Measurements from ENCODE around the gene TAF1D.
"Not testable (repeated sequence)": the region's sequence is repeated elsewhere in the genome, so short reads cannot be mapped to it uniquely, and the experiment has no call there.

The TAF1D gene

GRCh38 chr11:93741094-93741881, at the start of gene TAF1D, which contains the start of gene C11orf54:
Gene TAF1D (minus strand): TSS chr11:93741495. CDS start chr11:93739304, 2,191 bp downstream.
Gene C11orf54 (plus strand): TSS chr11:93741672. CDS start chr11:93747394, 5,722 bp downstream.
- peak; percentile 98 for DNase-seq

GRCh38 chr11:93784935-93785360, 43.7 kb upstream of the TAF1D start:
- DNase-seq: peak; percentile 31

- DNase-seq: peak; percentile 96
These were observed 43.0 kb upstream of the TAF1D start, which contains the start of gene MED17 for GRCh38 chr11:93784145-93784934. Gene MED17 (plus strand): TSS chr11:93784282. CDS start chr11:93784514, 232 bp downstream.

GRCh38 chr11:93783765-93784144, 42.5 kb upstream of the TAF1D start:
- no peak for DNase-seq

GRCh38 chr11:93783362-93783761, 42.1 kb upstream of the TAF1D start:
- DNase-seq: no peak

- DNase-seq: peak; percentile 48
These were observed 34.0 kb upstream of the TAF1D start for GRCh38 chr11:93775289-93775688.

GRCh38 chr11:93774560-93774959, 33.3 kb upstream of the TAF1D start:
- not testable (repeated sequence) for DNase-seq

- DNase-seq: no peak
These were observed 32.4 kb upstream of the TAF1D start for GRCh38 chr11:93773601-93774200.

- DNase-seq: no peak
These were observed 31.8 kb upstream of the TAF1D start for GRCh38 chr11:93773045-93773477.

GRCh38 chr11:93772123-93772522, 30.8 kb upstream of the TAF1D start:
- no peak for DNase-seq

- DNase-seq: no peak
These were observed 28.9 kb upstream of the TAF1D start for GRCh38 chr11:93770160-93770559.

- no peak for DNase-seq
These were observed 25.7 kb upstream of the TAF1D start for GRCh38 chr11:93767018-93767417.

- DNase-seq: no peak
These were observed 25.2 kb upstream of the TAF1D start for GRCh38 chr11:93766504-93766903.

- DNase-seq: no peak
These were observed 24.3 kb upstream of the TAF1D start for GRCh38 chr11:93765551-93765950.

GRCh38 chr11:93761910-93762309, 20.6 kb upstream of the TAF1D start:
- no peak for DNase-seq

- DNase-seq: not testable (repeated sequence)
These were observed 17.8 kb upstream of the TAF1D start for GRCh38 chr11:93759123-93759522.

- DNase-seq: no peak
These were observed 16.9 kb upstream of the TAF1D start for GRCh38 chr11:93757924-93758865.

GRCh38 chr11:93757301-93757700, 16.0 kb upstream of the TAF1D start:
- no peak for DNase-seq

GRCh38 chr11:93756748-93757147, 15.5 kb upstream of the TAF1D start:
- no peak for DNase-seq

GRCh38 chr11:93753241-93753640, 11.9 kb upstream of the TAF1D start:
- DNase-seq: no peak

- no peak for DNase-seq
These were observed 9.7 kb upstream of the TAF1D start for GRCh38 chr11:93751001-93751400.

GRCh38 chr11:93747122-93747521, 5.8 kb upstream of the TAF1D start:
- no peak for DNase-seq
